Activated CD4-positive, alpha-beta memory T cell treated with anti-CD3 and anti-CD28 coated beads for 36 hours (primary cell): ENCODE results near the gene BACH2. TPM values are rescaled to one million over a fixed set of nuclear protein-coding genes. Genes with fewer than 3 reads are reported as not detected.

Source experiments
- CTCF ChIA-PET: fragments of 350-600 bp; sonication (Branson Sonifier 250); formaldehyde crosslinking; loops from one replicate; lab custom pipeline; 2021; ENCODE audit warnings: antibody characterized with exemption, inconsistent platforms; lab: Charles Lee
- POLR2A ChIA-PET: fragments of 350-600 bp; sonication (Branson Sonifier 250); formaldehyde crosslinking; loops from one replicate; lab custom pipeline; 2021; ENCODE audit warnings: antibody characterized with exemption; lab: Charles Lee
- DNase-seq: peaks from one replicate; pipeline ENCODE4 v3.0.0-alpha.2; 2020
- H3K27ac Mint-ChIP-seq: one replicate; pipeline ENCODE4 v1.8.0; 2021; ENCODE audit warnings: mixed read lengths
- H3K27me3 Mint-ChIP-seq: one replicate; pipeline ENCODE4 v1.8.0; 2021; ENCODE audit warnings: mixed read lengths
- H3K36me3 Mint-ChIP-seq: one replicate; pipeline ENCODE4 v1.8.0; 2021; ENCODE audit warnings: mixed read lengths
- H3K4me1 Mint-ChIP-seq: one replicate; pipeline ENCODE4 v1.8.0; 2021; ENCODE audit warnings: low read depth, mixed read lengths
- H3K4me3 Mint-ChIP-seq: one replicate; pipeline ENCODE4 v1.8.0; 2021; ENCODE audit warnings: mild to moderate bottlenecking, mixed read lengths
- H3K9me3 Mint-ChIP-seq: one replicate; pipeline ENCODE4 v1.8.0; 2021; ENCODE audit warnings: mixed read lengths
- intact Hi-C: fragments of 100-400 bp; cut with micrococcal nuclease; formaldehyde crosslinking; loops from one replicate; pipeline ENCODE4 v1.15.1; 2023
- total RNA-seq, 2 experiments: library from RNA; stranded (reverse); gene quantifications; one replicate each; pipeline ENCODE4 v1.2.3, GENCODE V29; 2021

Gene BACH2
- total RNA-seq, 2 experiments from 2014 or later, result 49.2 to 55.4 TPM

- Mint-ChIP-seq H3K4me1 (peaks cover 83% of the 10 kb centered on the region), H3K9me3 (peaks cover 15% of the 10 kb centered on the region), H3K36me3 (peaks cover 64% of the 10 kb centered on the region), H3K27me3 (no peaks in the 10 kb centered on the region), H3K27ac (peak overlapping the region; percentile 87), H3K4me3 (no peak overlapping the region)
- intact Hi-C loops, result loop anchor here (1.0 kb wide), 2 partner anchors 10 to 17 kb away; no protein-coding TSS in a partner anchor
- no peak for DNase-seq
- ChIA-PET CTCF (interaction anchor here (1.0 to 1.3 kb wide), 2 partner anchors 136 to 317 kb away, joined by 3 to 4 read pairs; no protein-coding TSS in a partner anchor), POLR2A (interaction anchor here (0.6 to 1.9 kb wide), 4 partner anchors 16 to 202 kb away, joined by 3 to 9 read pairs (median 4); no protein-coding TSS in a partner anchor)
Measured at GRCh38 chr6:90257486-90257738, 39.2 kb downstream of the BACH2 start.

GRCh38 chr6:90256698-90257485 is 39.8 kb downstream of the BACH2 start:
- H3K27me3 Mint-ChIP-seq, result no peaks in the 10 kb centered on the region
- peak overlapping the region; percentile 87 for H3K27ac Mint-ChIP-seq
- intact Hi-C loops, result loop anchor here (1.0 kb wide), 2 partner anchors 10 to 17 kb away; no protein-coding TSS in a partner anchor
- CTCF ChIA-PET, result interaction anchor here (1.2 to 1.5 kb wide), 3 partner anchors 28 to 316 kb away, joined by 4 to 5 read pairs (median 4); no protein-coding TSS in a partner anchor
- POLR2A ChIA-PET, result interaction anchor here (0.6 to 1.9 kb wide), 6 partner anchors 17 to 313 kb away, joined by 3 to 9 read pairs (median 4); no protein-coding TSS in a partner anchor
- H3K9me3 Mint-ChIP-seq, result peaks cover 15% of the 10 kb centered on the region
- H3K4me3 Mint-ChIP-seq, result no peak overlapping the region
- DNase-seq, result no peak
- peaks cover 59% of the 10 kb centered on the region for H3K36me3 Mint-ChIP-seq
- peaks cover 83% of the 10 kb centered on the region for H3K4me1 Mint-ChIP-seq

GRCh38 chr6:90253631-90254030 is 43.0 kb downstream of the BACH2 start:
- ChIA-PET CTCF (no interaction called here), POLR2A (no interaction called here)
- Mint-ChIP-seq H3K9me3 (peaks cover 15% of the 10 kb centered on the region), H3K4me1 (peaks cover 83% of the 10 kb centered on the region), H3K36me3 (peaks cover 40% of the 10 kb centered on the region), H3K27ac (peak overlapping the region; percentile 67), H3K27me3 (no peaks in the 10 kb centered on the region), H3K4me3 (no peak overlapping the region)
- DNase-seq, result no peak
- intact Hi-C loops, result loop anchor here (5.0 kb wide), 2 partner anchors 226 to 251 kb away; no protein-coding TSS in a partner anchor

- POLR2A ChIA-PET, result interaction anchor here (0.7 to 2.2 kb wide), 5 partner anchors 23 to 173 kb away, joined by 3 to 10 read pairs (median 3); no protein-coding TSS in a partner anchor
- peak overlapping the region; percentile 83 for H3K27ac Mint-ChIP-seq
- H3K4me3 Mint-ChIP-seq, result no peak overlapping the region
- intact Hi-C loops, result loop anchor here (1.0 to 5.0 kb wide), 3 partner anchors 23 to 249 kb away; no protein-coding TSS in a partner anchor
- no peaks in the 10 kb centered on the region for H3K27me3 Mint-ChIP-seq
- DNase-seq, result no peak
- H3K9me3 Mint-ChIP-seq, result peaks cover 11% of the 10 kb centered on the region
- peaks cover 49% of the 10 kb centered on the region for H3K36me3 Mint-ChIP-seq
- CTCF ChIA-PET, result interaction anchor here (1.0 to 1.7 kb wide), 7 partner anchors 12 to 311 kb away, joined by 3 to 5 read pairs (median 3); no protein-coding TSS in a partner anchor
- peaks cover 80% of the 10 kb centered on the region for H3K4me1 Mint-ChIP-seq
Measured at GRCh38 chr6:90251295-90251992, 45.2 kb downstream of the BACH2 start.

- Mint-ChIP-seq H3K27ac (peak overlapping the region; percentile 94), H3K9me3 (peaks cover 2% of the 10 kb centered on the region), H3K36me3 (peaks cover 43% of the 10 kb centered on the region), H3K4me1 (peaks cover 72% of the 10 kb centered on the region), H3K4me3 (no peak overlapping the region), H3K27me3 (no peaks in the 10 kb centered on the region)
- ChIA-PET CTCF (interaction anchor here (0.7 to 2.4 kb wide), 4 partner anchors 23 to 143 kb away, joined by 3 to 14 read pairs (median 3); no protein-coding TSS in a partner anchor), POLR2A (interaction anchor here (1.3 to 2.2 kb wide), 5 partner anchors 24 to 296 kb away, joined by 3 to 16 read pairs (median 10); no protein-coding TSS in a partner anchor)
- DNase-seq, result no peak
- intact Hi-C loops, result loop anchor here (5.0 kb wide), 2 partner anchors 223 to 248 kb away; no protein-coding TSS in a partner anchor
Measured at GRCh38 chr6:90250405-90250804, 46.2 kb downstream of the BACH2 start.

- Mint-ChIP-seq H3K36me3 (peaks cover 41% of the 10 kb centered on the region), H3K4me1 (peaks cover 64% of the 10 kb centered on the region), H3K27me3 (no peaks in the 10 kb centered on the region), H3K9me3 (no peaks in the 10 kb centered on the region), H3K4me3 (peak overlapping the region; percentile 35), H3K27ac (peak overlapping the region; percentile 94)
- CTCF ChIA-PET, result interaction anchor here (1.1 to 2.4 kb wide), 3 partner anchors 24 to 35 kb away, joined by 5 to 14 read pairs (median 5); no protein-coding TSS in a partner anchor
- intact Hi-C loops, result loop anchor here (1.0 kb wide), 12 partner anchors 10 to 295 kb away; no protein-coding TSS in a partner anchor
- POLR2A ChIA-PET, result interaction anchor here (0.6 to 1.8 kb wide), 10 partner anchors 15 to 295 kb away, joined by 3 to 16 read pairs (median 4); no protein-coding TSS in a partner anchor
- DNase-seq, result peak; percentile 53
Measured at GRCh38 chr6:90249458-90249857, 47.2 kb downstream of the BACH2 start.

- H3K27ac Mint-ChIP-seq, result peak overlapping the region; percentile 94
- peaks cover 67% of the 10 kb centered on the region for H3K4me1 Mint-ChIP-seq
Measured at GRCh38 chr6:90249034-90249433, 47.6 kb downstream of the BACH2 start.

GRCh38 chr6:90247262-90247661 is 49.4 kb downstream of the BACH2 start:
- H3K36me3 Mint-ChIP-seq, result peaks cover 50% of the 10 kb centered on the region
- H3K4me3 Mint-ChIP-seq, result no peak overlapping the region
- CTCF ChIA-PET, result interaction anchor here (0.6 kb wide), 2 partner anchors 27 to 402 kb away, joined by 3 to 4 read pairs; no protein-coding TSS in a partner anchor
- no peaks in the 10 kb centered on the region for H3K9me3 Mint-ChIP-seq
- H3K27me3 Mint-ChIP-seq, result no peaks in the 10 kb centered on the region
- peak overlapping the region; percentile 14 for H3K27ac Mint-ChIP-seq
- POLR2A ChIA-PET, result interaction anchor here (0.6 to 0.7 kb wide), 2 partner anchors 121 to 151 kb away, joined by 3 to 4 read pairs; no protein-coding TSS in a partner anchor
- H3K4me1 Mint-ChIP-seq, result peaks cover 49% of the 10 kb centered on the region
- no peak for DNase-seq
- intact Hi-C loops, result no loop called here

More at GRCh38 chr6:90249034-90249433, 47.6 kb downstream of the BACH2 start:
- Mint-ChIP-seq H3K36me3 (peaks cover 45% of the 10 kb centered on the region), H3K9me3 (no peaks in the 10 kb centered on the region), H3K4me3 (peak overlapping the region; percentile 9), H3K27me3 (no peaks in the 10 kb centered on the region)
- CTCF ChIA-PET, result interaction anchor here (1.1 to 2.4 kb wide), 3 partner anchors 25 to 36 kb away, joined by 5 to 14 read pairs (median 5); no protein-coding TSS in a partner anchor
- POLR2A ChIA-PET, result interaction anchor here (0.6 to 1.8 kb wide), 10 partner anchors 15 to 294 kb away, joined by 3 to 16 read pairs (median 4); no protein-coding TSS in a partner anchor
- intact Hi-C loops, result loop anchor here (1.0 kb wide), 12 partner anchors 10 to 295 kb away; no protein-coding TSS in a partner anchor
- peak; percentile 62 for DNase-seq

GRCh38 chr6:90241229-90241880 is 55.3 kb downstream of the BACH2 start:
- intact Hi-C loops, result no loop called here
- Mint-ChIP-seq H3K27ac (no peak overlapping the region), H3K36me3 (peaks cover 36% of the 10 kb centered on the region), H3K9me3 (no peaks in the 10 kb centered on the region), H3K4me1 (peaks cover 42% of the 10 kb centered on the region), H3K4me3 (no peak overlapping the region), H3K27me3 (no peaks in the 10 kb centered on the region)
- CTCF ChIA-PET, result interaction anchor here (0.6 kb wide), 1 partner anchor 237 kb away, joined by 3 read pairs; no protein-coding TSS in a partner anchor
- POLR2A ChIA-PET, result no interaction called here
- no peak for DNase-seq

GRCh38 chr6:90238496-90239266 is 58.0 kb downstream of the BACH2 start:
- peak overlapping the region; percentile 36 for H3K27ac Mint-ChIP-seq
- peaks cover 21% of the 10 kb centered on the region for H3K36me3 Mint-ChIP-seq
- CTCF ChIA-PET, result interaction anchor here (0.6 kb wide), 1 partner anchor 13 kb away, joined by 3 read pairs; no protein-coding TSS in a partner anchor
- POLR2A ChIA-PET, result interaction anchor here (0.6 to 1.6 kb wide), 2 partner anchors 20 to 50 kb away, joined by 3 to 4 read pairs; no protein-coding TSS in a partner anchor
- H3K9me3 Mint-ChIP-seq, result no peaks in the 10 kb centered on the region
- H3K4me1 Mint-ChIP-seq, result peaks cover 62% of the 10 kb centered on the region
- no peak overlapping the region for H3K4me3 Mint-ChIP-seq
- no peak for DNase-seq
- intact Hi-C loops, result loop anchor here (1.0 kb wide), 2 partner anchors 11 to 16 kb away; no protein-coding TSS in a partner anchor
- no peaks in the 10 kb centered on the region for H3K27me3 Mint-ChIP-seq
